SJSA1 (cell line): ENCODE results near the gene CHEK2. TPM values are rescaled to one million over a fixed set of nuclear protein-coding genes. Genes with fewer than 3 reads are reported as not detected.

ENCODE experiments used
- DNase-seq, 2 experiments: peaks; one replicate each; pipeline ENCODE4 v3.0.0-alpha.2; 2015 to 2020; ENCODE audit warnings: low spot score in 2 of 2, low read depth in 1 of 2
- H3K27ac ChIP-seq: fragments of 250-450 bp; sonication (Bioruptor Pico); 2 replicates; pipeline ENCODE4 v1.5.1; 2020; ENCODE audit warnings: mild to moderate bottlenecking, moderate library complexity
- H3K27me3 ChIP-seq: fragments of 250-450 bp; sonication (Bioruptor Pico); replicated peaks from 2 replicates; pipeline ENCODE4 v1.5.1; 2020; ENCODE audit warnings: mild to moderate bottlenecking, moderate library complexity
- H3K36me3 ChIP-seq: fragments of 250-450 bp; sonication (Bioruptor Pico); 2 replicates; pipeline ENCODE4 v1.5.1; 2020; ENCODE audit warnings: mild to moderate bottlenecking
- H3K4me1 ChIP-seq: fragments of 250-450 bp; sonication (Bioruptor Pico); replicated peaks from 2 replicates; pipeline ENCODE4 v1.6.1; 2021; ENCODE audit warnings: mild to moderate bottlenecking
- H3K4me3 ChIP-seq: fragments of 250-450 bp; sonication (Bioruptor Pico); 2 replicates; pipeline ENCODE4 v1.5.1; 2020; ENCODE audit warnings: mild to moderate bottlenecking
- H3K9me3 ChIP-seq: fragments of 250-450 bp; sonication (Bioruptor Pico); replicated peaks from 2 replicates; pipeline ENCODE4 v1.5.1; 2020; ENCODE audit warnings: mild to moderate bottlenecking
- total RNA-seq: library from RNA; depleted of rRNA; stranded (reverse); fragments of >200 nt; shearing (Covaris generic); gene quantifications from 2 replicates; pipeline ENCODE4 v1.2.3, GENCODE V29; 2014; rRNA removed

CHEK2 gene
- total RNA-seq: 26.0 and 33.1 TPM in 2 replicates

DNA sequence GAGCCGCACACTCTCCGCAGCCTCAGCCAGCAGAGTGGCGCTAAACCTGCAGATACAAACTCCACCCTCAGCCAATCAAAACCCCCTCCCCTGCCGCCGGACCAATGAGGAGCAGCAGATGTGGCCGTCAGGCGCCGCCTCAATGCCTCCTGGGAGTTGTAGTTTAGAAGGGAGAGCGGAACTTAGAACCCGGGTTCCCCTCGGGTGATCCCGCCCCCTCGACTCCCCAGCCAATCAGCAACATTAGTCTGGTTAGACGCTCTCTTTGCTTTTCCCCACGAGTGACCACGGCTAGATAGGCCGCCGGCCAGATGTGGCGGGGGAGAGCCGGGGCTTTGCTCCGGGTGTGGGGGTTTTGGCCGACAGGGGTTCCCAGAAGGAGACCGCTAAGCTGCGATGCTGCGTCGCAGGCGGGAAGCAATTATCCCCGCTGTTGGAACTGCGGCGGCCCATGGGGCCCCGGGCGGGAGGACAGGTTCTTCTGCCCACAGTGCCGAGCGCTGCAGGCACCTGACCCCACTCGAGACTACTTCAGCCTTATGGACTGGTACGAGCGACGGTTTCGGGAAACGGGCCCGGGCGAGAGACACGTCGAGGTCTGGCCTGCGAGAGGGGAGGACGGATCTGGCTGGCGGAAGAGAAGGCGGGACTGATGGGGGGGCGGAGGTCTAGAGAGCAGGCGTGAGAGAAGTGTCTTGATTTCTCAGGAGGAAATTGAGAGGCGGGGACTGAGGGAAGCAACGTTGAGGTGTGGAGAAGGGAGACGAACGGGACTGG is at the start of gene CHEK2, which contains the start of gene HSCB:
TSS of gene CHEK2 (minus strand) at position 36 of the 777 bp plus-strand sequence. CDS start 7,099 bp downstream, outside the sequence.
TSS of gene HSCB (plus strand) at position 255 of the 777 bp plus-strand sequence. CDS start at position 312, 57 bp downstream.
- H3K27me3 ChIP-seq: no peaks in the 10 kb centered on the region

DNA sequence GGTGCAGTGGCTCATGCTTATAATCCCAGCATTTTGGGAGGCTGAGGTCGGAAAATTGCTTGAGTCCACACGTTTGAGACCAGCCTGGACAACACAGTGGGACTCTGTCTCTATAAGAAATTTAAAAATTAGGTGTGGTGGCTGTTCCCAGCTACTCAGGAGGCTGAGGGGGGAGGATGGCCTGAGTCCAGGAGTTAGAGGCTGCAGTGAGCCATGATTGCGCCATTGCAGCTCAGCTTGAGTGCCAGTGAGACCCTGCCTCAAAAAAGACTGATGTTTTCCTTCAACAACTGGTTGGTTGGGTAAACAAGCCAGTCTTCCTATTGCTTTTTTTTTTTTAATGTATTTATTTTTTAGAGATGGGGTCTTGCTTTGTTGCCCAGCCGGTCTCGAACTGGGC is 49.5 kb upstream of the CHEK2 start:
- H3K27ac ChIP-seq: no peak overlapping the region
- no peak overlapping the region for H3K4me3 ChIP-seq
- DNase-seq: no peak
- H3K27me3 ChIP-seq: no peaks in the 10 kb centered on the region
- peaks cover 72% of the 10 kb centered on the region for H3K36me3 ChIP-seq
- H3K9me3 ChIP-seq: no peaks in the 10 kb centered on the region
- H3K4me1 ChIP-seq: no peaks in the 10 kb centered on the region

More for the DNA sequence above, at the start of gene CHEK2, which contains the start of gene HSCB:
- Histone ChIP-seq H3K4me1 (peaks cover 26% of the 10 kb centered on the region), H3K4me3 (peak within 1 kb of the TSS; percentile 75), H3K36me3 (peaks cover 40% of the 10 kb centered on the region), H3K27ac (peak within 1 kb of the TSS; percentile 83), H3K9me3 (no peaks in the 10 kb centered on the region)
- peak; percentile 97 to 99 for DNase-seq

- Histone ChIP-seq H3K4me3 (no peak overlapping the region), H3K27me3 (no peaks in the 10 kb centered on the region), H3K4me1 (no peaks in the 10 kb centered on the region), H3K36me3 (peaks cover 72% of the 10 kb centered on the region), H3K9me3 (no peaks in the 10 kb centered on the region), H3K27ac (no peak overlapping the region)
- DNase-seq: no peak
Observed at GRCh38 chr22:28788601-28789000, 47.0 kb upstream of the CHEK2 start.

GRCh38 chr22:28783786-28784671 is 42.4 kb upstream of the CHEK2 start:
- H3K4me3 ChIP-seq: no peak overlapping the region
- no peaks in the 10 kb centered on the region for H3K9me3 ChIP-seq
- 0 out of 2 replicates have a peak, but pooled peaks cover 2% of the 10 kb centered on the region for H3K27me3 ChIP-seq
- H3K27ac ChIP-seq: no peak overlapping the region
- peaks cover 86% of the 10 kb centered on the region for H3K36me3 ChIP-seq
- no peak for DNase-seq
- H3K4me1 ChIP-seq: no peaks in the 10 kb centered on the region

DNA sequence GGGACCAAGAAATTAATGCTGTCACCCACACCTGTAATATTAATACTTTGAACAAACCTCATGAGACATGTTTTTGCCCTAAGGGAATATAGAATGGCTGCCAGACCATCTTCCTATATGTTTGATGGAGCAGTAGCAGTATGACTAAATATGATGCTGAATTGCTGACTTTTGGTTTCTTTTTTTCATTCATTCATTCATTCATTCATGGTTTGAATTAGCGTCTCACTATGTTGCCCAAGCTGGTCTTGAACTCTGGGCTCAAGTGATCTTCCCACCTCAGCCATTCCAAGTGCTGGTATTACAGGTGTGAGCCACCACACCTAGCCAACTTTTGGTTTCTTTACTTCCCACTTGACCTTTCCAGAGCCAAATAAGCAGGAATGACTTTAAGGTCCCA is 38.7 kb upstream of the CHEK2 start:
- Histone ChIP-seq H3K4me1 (no peaks in the 10 kb centered on the region), H3K27me3 (0 out of 2 replicates have a peak, but pooled peaks cover 2% of the 10 kb centered on the region), H3K4me3 (no peak overlapping the region), H3K27ac (no peak overlapping the region), H3K36me3 (peaks cover 79% of the 10 kb centered on the region), H3K9me3 (no peaks in the 10 kb centered on the region)
- no peak for DNase-seq

DNA sequence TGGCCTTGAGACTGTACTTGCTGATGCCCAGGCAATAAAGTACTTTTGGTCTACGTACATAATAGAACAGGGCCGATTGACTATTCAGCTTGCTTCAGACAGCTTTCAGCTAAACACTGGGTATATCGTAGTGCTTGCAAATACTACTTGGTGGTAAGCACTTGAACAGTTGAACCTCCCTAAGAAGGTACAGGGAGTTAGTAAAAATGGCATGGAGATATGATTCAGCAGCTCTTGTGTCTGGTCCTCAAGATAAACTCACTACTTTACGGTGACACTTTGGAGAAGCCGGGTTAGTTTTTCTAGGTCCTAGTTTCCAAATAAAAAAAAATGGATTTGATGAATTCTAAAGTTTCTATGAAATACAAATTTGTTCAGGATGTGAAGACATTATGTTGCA is 38.2 kb upstream of the CHEK2 start:
- Histone ChIP-seq H3K4me1 (no peaks in the 10 kb centered on the region), H3K36me3 (peaks cover 79% of the 10 kb centered on the region), H3K9me3 (no peaks in the 10 kb centered on the region)

GRCh38 chr22:28774378-28774777 is 32.8 kb upstream of the CHEK2 start:
- H3K36me3 ChIP-seq: peaks cover 47% of the 10 kb centered on the region
- H3K27me3 ChIP-seq: no peaks in the 10 kb centered on the region
- H3K4me3 ChIP-seq: no peak overlapping the region
- H3K4me1 ChIP-seq: peaks cover 10% of the 10 kb centered on the region
- no peaks in the 10 kb centered on the region for H3K9me3 ChIP-seq
- no peak overlapping the region for H3K27ac ChIP-seq
- DNase-seq: no peak

More for the DNA sequence above, 38.2 kb upstream of the CHEK2 start:
- no peak for DNase-seq
- Histone ChIP-seq H3K27ac (no peak overlapping the region), H3K27me3 (0 out of 2 replicates have a peak, but pooled peaks cover 2% of the 10 kb centered on the region), H3K4me3 (no peak overlapping the region)

DNA sequence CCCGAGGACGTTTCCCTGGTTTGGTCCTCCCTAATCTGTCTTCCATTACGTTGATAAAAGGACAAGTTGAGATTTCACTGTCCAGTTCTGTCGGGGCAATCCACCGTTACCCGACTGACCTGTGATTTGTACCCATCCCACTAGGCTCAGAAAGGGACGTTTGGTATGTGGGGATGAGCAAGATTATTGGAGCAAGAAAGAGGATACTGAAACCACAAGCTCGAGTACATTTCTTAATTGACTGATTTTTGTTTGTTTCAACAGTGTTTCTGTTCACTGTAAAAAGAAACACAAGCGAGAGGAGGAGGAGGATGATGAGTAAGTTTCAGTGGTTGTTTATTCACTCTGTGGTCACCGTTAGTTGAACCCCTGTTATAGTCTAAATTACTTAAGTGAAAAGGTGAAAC is 31.8 kb upstream of the CHEK2 start:
- DNase-seq: peak in 1 of 2 experiments; percentile 90
- peaks cover 8% of the 10 kb centered on the region; the same call in 1 of the 2 replicates for H3K9me3 ChIP-seq
- H3K27me3 ChIP-seq: no peaks in the 10 kb centered on the region
- H3K4me1 ChIP-seq: peaks cover 10% of the 10 kb centered on the region
- peak overlapping the region; percentile 96 for H3K4me3 ChIP-seq
- peaks cover 43% of the 10 kb centered on the region for H3K36me3 ChIP-seq
- H3K27ac ChIP-seq: peak overlapping the region; percentile 99

GRCh38 chr22:28772633-28773460 is 31.2 kb upstream of the CHEK2 start, which contains the start of gene CCDC117:
CCDC117 (plus strand) TSS chr22:28772695; CDS start chr22:28772850, 155 bp downstream.
- Histone ChIP-seq H3K27ac (peak within 1 kb of the TSS; percentile 99), H3K36me3 (peaks cover 40% of the 10 kb centered on the region), H3K4me3 (peak within 1 kb of the TSS; percentile 96), H3K4me1 (peaks cover 10% of the 10 kb centered on the region), H3K27me3 (no peaks in the 10 kb centered on the region), H3K9me3 (peaks cover 8% of the 10 kb centered on the region; the same call in 1 of the 2 replicates)
- DNase-seq: peak; percentile 91 to 97

DNA sequence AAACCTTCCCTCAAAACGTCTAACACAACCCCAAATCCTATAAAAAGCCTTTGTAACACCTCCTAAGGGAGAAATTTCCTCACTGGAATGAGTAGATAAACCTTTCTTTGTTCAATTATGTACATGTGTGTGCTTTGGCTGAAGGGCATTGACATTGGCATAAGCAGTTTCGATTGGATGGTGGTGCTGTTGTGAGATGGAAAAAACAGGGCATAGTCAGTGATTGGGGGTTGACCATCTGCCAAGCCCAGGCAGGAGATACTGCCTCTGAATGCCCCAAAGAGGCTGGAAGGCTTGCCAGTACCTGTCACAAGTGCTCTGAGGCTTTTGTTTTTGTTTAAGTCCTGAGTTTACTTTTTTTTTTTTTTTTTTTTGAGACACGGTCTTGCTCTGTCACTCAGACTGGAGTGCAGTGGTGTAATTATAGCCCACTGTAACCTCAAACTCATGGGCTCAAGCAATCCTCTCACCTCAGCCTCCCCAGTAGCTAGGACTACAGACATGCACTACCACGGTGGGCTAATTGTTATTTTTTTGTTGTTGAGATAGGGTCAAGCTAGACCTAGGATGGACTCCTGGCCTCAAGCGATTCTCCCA is 29.7 kb upstream of the CHEK2 start:
- no peaks in the 10 kb centered on the region for H3K27me3 ChIP-seq
- H3K27ac ChIP-seq: no peak overlapping the region
- H3K4me3 ChIP-seq: no peak overlapping the region
- DNase-seq: no peak
- peaks cover 8% of the 10 kb centered on the region; the same call in 1 of the 2 replicates for H3K9me3 ChIP-seq
- peaks cover 10% of the 10 kb centered on the region for H3K4me1 ChIP-seq
- peaks cover 28% of the 10 kb centered on the region for H3K36me3 ChIP-seq

DNA sequence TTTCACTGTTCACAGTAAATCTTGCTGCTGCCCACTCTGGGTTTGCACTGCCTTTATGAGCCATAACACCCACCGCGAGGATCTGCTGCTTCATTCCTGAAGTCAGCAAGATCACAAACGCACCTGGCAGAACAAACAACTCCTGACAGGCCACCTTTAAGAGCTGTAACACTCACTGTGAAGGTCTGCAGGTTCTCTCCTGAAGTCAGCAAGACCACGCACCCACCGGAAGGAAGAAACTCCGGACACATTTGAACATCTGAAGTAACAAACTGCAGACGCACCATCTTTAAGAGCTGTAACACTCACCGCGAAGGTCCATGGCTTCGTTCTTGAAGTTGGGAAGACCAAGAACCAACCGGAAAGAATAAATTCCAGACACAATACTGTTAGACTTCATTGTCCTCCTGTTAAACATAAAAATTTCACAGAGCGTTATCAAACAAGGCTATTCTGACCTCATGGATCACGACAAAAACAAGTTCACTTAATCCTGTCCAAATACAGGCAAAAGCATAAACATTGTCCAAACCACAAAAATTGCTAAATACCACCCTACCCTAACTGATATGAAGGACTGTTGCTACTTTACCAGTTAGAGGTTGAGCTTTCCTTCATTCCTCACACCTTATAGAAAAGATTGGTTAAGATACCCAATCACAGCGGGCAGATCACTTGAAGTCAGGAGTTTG is 27.9 kb upstream of the CHEK2 start:
- DNase-seq: no peak
- H3K27ac ChIP-seq: no peak overlapping the region
- H3K4me1 ChIP-seq: peaks cover 10% of the 10 kb centered on the region
- no peaks in the 10 kb centered on the region for H3K27me3 ChIP-seq
- peaks cover 8% of the 10 kb centered on the region; the same call in 1 of the 2 replicates for H3K9me3 ChIP-seq
- no peak overlapping the region for H3K4me3 ChIP-seq
- peaks cover 12% of the 10 kb centered on the region for H3K36me3 ChIP-seq
